IMR-90 (cell line): ENCODE data around the gene FADD. TPM values are rescaled to one million over a fixed set of nuclear protein-coding genes. Genes with fewer than 3 reads are reported as not detected.

ENCODE experiments used
- ATAC-seq: fragments of 200-7000 bp; cut with Tn5 transposase; 2 replicates; pipeline ENCODE4 v1.9.1; 2020; ENCODE audit warnings: low read depth, mild to moderate bottlenecking, moderate library complexity
- BruUV-seq: library from RNA; stranded (reverse); fragments of 400-500 nt; replicated peaks from 2 replicates; lab custom pipeline; 2021; lab: Mats Ljungman, UMichigan
- CTCF ChIA-PET: fragments of 300-600 bp; formaldehyde crosslinking; extraction: SDS; loops from one replicate; lab custom pipeline; 2021; ENCODE audit warnings: antibody characterized with exemption; lab: Yijun Ruan, JAX
- POLR2A ChIA-PET: fragments of 300-600 bp; sonication (Branson Sonifier 250); formaldehyde crosslinking; loops from one replicate; lab custom pipeline; 2022; ENCODE audit warnings: antibody characterized with exemption; ENCODE audit not compliant: unreplicated experiment; lab: Charles Lee
- DNase-seq: peaks from one replicate; pipeline ENCODE4 v3.0.0; 2013
- H2AFZ ChIP-seq: replicated peaks from 2 replicates; pipeline ENCODE3; 2013; ENCODE audit warnings: low read length, mild to moderate bottlenecking; ENCODE audit not compliant: poor library complexity
- H2AK5ac ChIP-seq: 2 replicates; pipeline ENCODE4 v1.6.1; 2013; ENCODE audit warnings: low read depth, low read length, inconsistent platforms
- H2AK9ac ChIP-seq: replicated peaks from 2 replicates; pipeline ENCODE3; 2013; ENCODE audit warnings: mild to moderate bottlenecking, low read depth, low read length, moderate library complexity; ENCODE audit not compliant: poor library complexity
- H2BK120ac ChIP-seq: 2 replicates; pipeline ENCODE4 v1.6.1; 2013; ENCODE audit warnings: low read depth, low read length, inconsistent platforms
- H2BK15ac ChIP-seq: 3 replicates; pipeline ENCODE4 v1.6.1; 2013; ENCODE audit warnings: low read depth, low read length, inconsistent platforms
- H2BK20ac ChIP-seq: 2 replicates; pipeline ENCODE4 v1.6.1; 2013; ENCODE audit warnings: low read depth, mild to moderate bottlenecking, inconsistent platforms, low read length, moderate library complexity
- H2BK5ac ChIP-seq: 2 replicates; pipeline ENCODE4 v1.6.1; 2013; ENCODE audit warnings: mild to moderate bottlenecking, low read depth, low read length, inconsistent platforms; ENCODE audit not compliant: poor library complexity, severe bottlenecking
- H3K14ac ChIP-seq: replicated peaks from 2 replicates; pipeline ENCODE4 v1.6.1; 2013; ENCODE audit warnings: low read depth, low read length, inconsistent platforms
- H3K18ac ChIP-seq: 2 replicates; pipeline ENCODE4 v1.6.1; 2013; ENCODE audit warnings: low read depth, low read length, control low read depth
- H3K23ac ChIP-seq: 2 replicates; pipeline ENCODE4 v1.6.1; 2013; ENCODE audit warnings: low read depth, low read length, inconsistent platforms
- H3K27ac ChIP-seq: 2 replicates; pipeline ENCODE4 v1.5.1; 2013; ENCODE audit warnings: mild to moderate bottlenecking, control low read depth, low read length; ENCODE audit not compliant: insufficient read depth
- H3K27me3 ChIP-seq: 2 replicates; pipeline ENCODE4 v1.6.1; 2013; ENCODE audit warnings: low read length; ENCODE audit not compliant: control insufficient read depth, insufficient read depth
- H3K36me3 ChIP-seq: 2 replicates; pipeline ENCODE4 v1.6.1; 2013; ENCODE audit warnings: low read length, mixed read lengths; ENCODE audit not compliant: control insufficient read depth, insufficient read depth
- H3K4ac ChIP-seq: 2 replicates; pipeline ENCODE4 v1.6.1; 2013; ENCODE audit warnings: low read depth, low read length, inconsistent platforms
- H3K4me1 ChIP-seq: 2 replicates; pipeline ENCODE4 v1.6.1; 2013; ENCODE audit warnings: low read length, mixed read lengths; ENCODE audit not compliant: control insufficient read depth, insufficient read depth
- H3K4me2 ChIP-seq: 2 replicates; pipeline ENCODE4 v1.6.1; 2013; ENCODE audit warnings: low read depth, mild to moderate bottlenecking, control low read depth, low read length, moderate library complexity
- H3K4me3 ChIP-seq: 2 replicates; pipeline ENCODE4 v1.5.1; 2013; ENCODE audit warnings: low read depth, mild to moderate bottlenecking, control low read depth, low read length, moderate library complexity; ENCODE audit not compliant: insufficient read depth
- H3K56ac ChIP-seq: 2 replicates; pipeline ENCODE4 v1.6.1; 2013; ENCODE audit warnings: low read length, inconsistent platforms; ENCODE audit not compliant: insufficient read depth; ENCODE audit errors: extremely low read depth
- H3K79me1 ChIP-seq, 2 experiments: 2 replicates each; pipeline ENCODE4 v1.6.1; 2013; ENCODE audit warnings: low read length in 2 of 2, inconsistent platforms in 1 of 2, low read depth in 1 of 2
- H3K9ac ChIP-seq: 2 replicates; pipeline ENCODE4 v1.6.1; 2013; ENCODE audit warnings: low read depth, low read length, control low read depth
- H3K9me1 ChIP-seq: 2 replicates; pipeline ENCODE4 v1.6.1; 2013; ENCODE audit warnings: low read length, inconsistent platforms; ENCODE audit not compliant: insufficient read depth
- H3K9me3 ChIP-seq: 2 replicates; pipeline ENCODE4 v1.6.1; 2013; ENCODE audit warnings: low read length; ENCODE audit not compliant: control insufficient read depth, insufficient read depth
- H4K20me1 ChIP-seq: 2 replicates; pipeline ENCODE4 v1.6.1; 2013; ENCODE audit warnings: low read length, inconsistent platforms; ENCODE audit not compliant: insufficient read depth
- H4K5ac ChIP-seq: 2 replicates; pipeline ENCODE4 v1.6.1; 2013; ENCODE audit warnings: mild to moderate bottlenecking, low read depth, low read length, control low read depth
- H4K8ac ChIP-seq, 2 experiments: 2 replicates each; pipeline ENCODE4 v1.6.1; 2013; ENCODE audit warnings: low read depth in 2 of 2, low read length in 2 of 2, control low read depth in 1 of 2, inconsistent platforms in 1 of 2
- H4K91ac ChIP-seq: 2 replicates; pipeline ENCODE4 v1.6.1; 2013; ENCODE audit warnings: low read depth, low read length, inconsistent platforms; ENCODE audit not compliant: insufficient read depth
- BHLHE40 ChIP-seq: fragments of 150-350 bp; IDR thresholded peaks from 2 replicates; pipeline ENCODE4 v1.6.1; 2016; ENCODE audit warnings: mild to moderate bottlenecking, low read depth, low read length
- CTCF ChIP-seq: conservative IDR thresholded peaks from 2 replicates; pipeline ENCODE4 v1.5.1; 2012; ENCODE audit warnings: mild to moderate bottlenecking, low read depth, low read length, improper control_type of control experiment
- FOS ChIP-seq: fragments of 150-350 bp; IDR thresholded peaks from 2 replicates; pipeline ENCODE4 v1.6.1; 2016; ENCODE audit warnings: low read depth, low read length
- MAFK ChIP-seq: IDR thresholded peaks from 2 replicates; pipeline ENCODE4 v1.6.1; 2012; ENCODE audit warnings: low read depth, low read length, improper control_type of control experiment
- MAZ ChIP-seq: IDR thresholded peaks from 2 replicates; pipeline ENCODE4 v1.6.1; 2012; ENCODE audit warnings: low read depth, mild to moderate bottlenecking, low read length, improper control_type of control experiment, moderate library complexity, borderline replicate concordance
- MXI1 ChIP-seq: IDR thresholded peaks from 2 replicates; pipeline ENCODE4 v1.6.1; 2012; ENCODE audit warnings: low read depth, mild to moderate bottlenecking, low read length, moderate library complexity, borderline replicate concordance
- POLR2A ChIP-seq: IDR thresholded peaks from 2 replicates; pipeline ENCODE4 v1.6.1; 2012; ENCODE audit warnings: mild to moderate bottlenecking, low read depth, low read length
- RAD21 ChIP-seq: IDR thresholded peaks from 2 replicates; pipeline ENCODE4 v1.6.1; 2012; ENCODE audit warnings: low read length, improper control_type of control experiment
- RCOR1 ChIP-seq: IDR thresholded peaks from 2 replicates; pipeline ENCODE4 v1.6.1; 2012; ENCODE audit warnings: mild to moderate bottlenecking, low read length, improper control_type of control experiment; ENCODE audit not compliant: insufficient replicate concordance
- RFX5 ChIP-seq: IDR thresholded peaks from 2 replicates; pipeline ENCODE4 v1.8.0; 2012; ENCODE audit warnings: low read depth, mild to moderate bottlenecking, low read length, moderate library complexity
- SMC3 ChIP-seq: fragments of 150-350 bp; IDR thresholded peaks from 2 replicates; pipeline ENCODE4 v1.6.1; 2016; ENCODE audit warnings: low read depth, mild to moderate bottlenecking, antibody characterized with exemption, low read length, moderate library complexity
- WGBS, 2 experiments: methylation state at CpG; one replicate each; pipeline versions ENCODE4 v1.1.5 to v1.1.7; 2013; ENCODE audit warnings: missing lambda C conversion rate in 2 of 2; ENCODE audit not compliant: insufficient read length in 1 of 2; ENCODE audit errors: extremely low coverage in 2 of 2; 5-methylcytosine and 5-hydroxymethylcytosine counted together
- dilution Hi-C: fragments of 300-500 bp; cut with HindIII; formaldehyde crosslinking; loops from one replicate; pipeline ENCODE4 v1.14.3; 2018; ENCODE audit warnings: low sequenced_read_pairs; ENCODE audit not compliant: unreplicated experiment
- in situ Hi-C: fragments of 300-500 bp; cut with MboI; formaldehyde crosslinking; loops from 3 replicates; pipeline ENCODE4 v1.14.3; 2019; ENCODE audit warnings: low sequenced_read_pairs, inconsistent platforms, mixed read lengths
- intact Hi-C: fragments of 100-400 bp; cut with micrococcal nuclease; formaldehyde crosslinking; loops from 2 replicates; pipeline ENCODE4 v1.10.0; 2022
- polyA plus RNA-seq, 3 experiments: library from polyadenylated mRNA; depleted of rRNA; stranded (reverse); fragments of >200 nt; gene quantifications; 2 replicates each; pipeline ENCODE4 v1.2.3, GENCODE V29; 2012; ENCODE audit warnings: low replicate concordance in 1 of 3
- total RNA-seq: library from RNA; depleted of rRNA; stranded (reverse); fragments of >200 nt; gene quantifications from 2 replicates; pipeline ENCODE4 v1.2.3, GENCODE V29; 2012

FADD gene
- total and polyA plus RNA-seq, 2 of the 4 experiments (the other 2 are of a cell fraction) = 38.1 to 44.4 TPM

GRCh38 chr11:70200212-70200844 lies 2.8 kb upstream of the FADD start:
- no peak overlapping the region for H2AK9ac ChIP-seq
- peaks cover 15% of the 10 kb centered on the region for H4K20me1 ChIP-seq
- H3K18ac ChIP-seq = no peak overlapping the region
- ATAC-seq (no peak), DNase-seq (no peak)
- peaks cover under 1% of the 10 kb centered on the region; the same call in 1 of the 2 replicates for H3K27me3 ChIP-seq
- H2AFZ ChIP-seq = no peak overlapping the region
- H3K9me1 ChIP-seq = peaks cover 10% of the 10 kb centered on the region
- no peaks in the 10 kb centered on the region for H3K9me3 ChIP-seq
- dilution Hi-C loops = no loop called here
- POLR2A ChIA-PET = interaction anchor here (0.6 kb wide), 1 partner anchor 996 kb away, joined by 3 read pairs; no protein-coding TSS in a partner anchor
- H3K23ac ChIP-seq = no peak overlapping the region
- no peak overlapping the region for H3K9ac ChIP-seq
- H3K27ac ChIP-seq = no peak overlapping the region
- H3K79me1 ChIP-seq = peaks cover 8 to 20% of the 10 kb centered on the region in 2 experiments; a peak in 3 of 4 replicates
- no peak overlapping the region for H4K8ac ChIP-seq
- H3K14ac ChIP-seq = no peak overlapping the region
- CTCF ChIA-PET = interaction anchor here (0.7 kb wide), 1 partner anchor 328 kb away, joined by 4 read pairs; no protein-coding TSS in a partner anchor
- H3K56ac ChIP-seq = no peak overlapping the region
- no peak overlapping the region for H3K4ac ChIP-seq
- H3K36me3 ChIP-seq = peaks cover 6% of the 10 kb centered on the region; the same call in 1 of the 2 replicates
- H2BK20ac ChIP-seq = no peak overlapping the region
- peaks cover 3% of the 10 kb centered on the region; the same call in 1 of the 2 replicates for H3K4me1 ChIP-seq
- BruUV-seq = no TSS peak
- no peak overlapping the region for H2BK5ac ChIP-seq
- no peak overlapping the region for H2BK120ac ChIP-seq
- no peak overlapping the region for H2AK5ac ChIP-seq
- TF ChIP-seq POLR2A (no peak), BHLHE40 (no peak), MAZ (no peak), RCOR1 (no peak), MAFK (no peak), RAD21 (no peak), FOS (no peak), RFX5 (no peak), MXI1 (no peak), SMC3 (no peak), CTCF (no peak)
- in situ Hi-C loops = no loop called here
- no peak overlapping the region for H3K4me3 ChIP-seq
- WGBS, 2 experiments = 84% methylated on average over 2 of the region's 10 CpGs; no CpG with 5 or more reads in 1 of the 2 experiments
- no peak overlapping the region for H4K5ac ChIP-seq
- H3K4me2 ChIP-seq = no peak overlapping the region
- H4K91ac ChIP-seq = no peak overlapping the region
- intact Hi-C loops = loop anchor here (5.0 to 10.0 kb wide), 3 partner anchors 124 to 217 kb away; partner anchors contain the start of gene CTTN
- H2BK15ac ChIP-seq = no peak overlapping the region
